Astrocyte (in vitro differentiated cells and primary cell): ENCODE measurements around the gene MALAT1.
"Not testable (repeated sequence)": the region's sequence is repeated elsewhere in the genome, so short reads cannot be mapped to it uniquely, and the experiment has no call there.

Experiments used
- CTCF ChIP-seq: IDR thresholded peaks from 2 replicates; pipeline ENCODE4 v1.5.1; 2011; ENCODE audit warnings: low read depth, mild to moderate bottlenecking, inconsistent platforms, low read length, moderate library complexity; ENCODE audit not compliant: insufficient read depth
- EZH2 ChIP-seq: IDR thresholded peaks from 2 replicates; pipeline ENCODE4 v1.6.1; 2012; ENCODE audit warnings: mild to moderate bottlenecking, low read length, inconsistent platforms; ENCODE audit not compliant: insufficient read depth

- TF ChIP-seq CTCF, EZH2: not testable (repeated sequence)
Observed at GRCh38 chr11:65512311-65512710, 13.5 kb downstream of the MALAT1 start.
